Activated CD8-positive, alpha-beta memory T cell treated with anti-CD3 and anti-CD28 coated beads for 24 hours (primary cell): ENCODE data around the gene RAD51B.
"Not testable (repeated sequence)": the region's sequence is repeated elsewhere in the genome, so short reads cannot be mapped to it uniquely, and the experiment has no call there.

Source experiments
- DNase-seq: peaks from one replicate; pipeline ENCODE4 v3.0.0-alpha.2; 2020

The RAD51B gene

DNA sequence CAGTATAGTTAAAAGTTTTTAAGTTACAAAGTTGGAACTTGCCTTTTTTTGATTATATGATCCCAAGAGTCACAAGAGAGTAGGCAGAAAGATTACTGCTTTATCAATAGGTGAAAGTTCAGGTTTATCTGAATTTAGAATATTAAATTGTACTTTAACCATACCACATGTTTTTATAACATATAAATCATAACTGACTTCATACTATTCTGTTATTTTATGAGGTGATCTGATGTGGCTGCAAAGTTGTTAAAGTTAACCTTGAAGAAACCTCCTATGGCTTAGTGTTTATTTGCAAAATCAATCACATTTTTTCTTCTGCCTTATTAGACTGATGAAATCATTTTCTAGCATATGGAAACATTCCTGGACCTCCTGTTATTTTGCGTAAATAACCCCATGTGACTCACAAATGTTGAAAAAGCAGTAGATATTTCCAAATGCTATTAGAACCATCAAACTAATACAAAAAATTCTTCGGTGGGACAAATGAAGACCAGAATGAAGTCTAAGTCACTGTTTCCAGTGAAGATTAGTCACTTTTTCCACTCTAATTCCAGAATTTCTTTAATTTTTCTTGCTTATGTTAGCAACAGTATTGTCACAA, 132.1 kb downstream of the RAD51B start:
- no peak for DNase-seq

DNA sequence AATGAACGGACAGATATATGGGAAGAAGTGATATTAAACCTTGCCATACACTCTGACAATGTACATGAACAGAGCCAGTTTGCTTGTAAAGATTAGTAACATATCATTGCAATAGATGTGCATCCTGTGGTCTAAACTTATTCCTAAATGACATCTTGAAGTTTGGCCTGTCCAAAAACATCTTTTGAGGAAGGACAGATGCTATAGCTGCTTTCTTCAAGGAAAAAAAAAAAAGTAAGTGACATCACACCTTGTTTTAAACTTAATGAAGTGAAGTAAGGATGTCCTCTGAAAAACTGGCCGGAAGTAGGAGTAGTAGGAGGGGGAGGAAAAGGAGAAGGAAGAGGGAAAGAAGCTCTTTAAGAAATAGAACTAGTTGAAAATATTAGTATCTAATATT, 132.8 kb downstream of the RAD51B start:
- no peak for DNase-seq

DNA sequence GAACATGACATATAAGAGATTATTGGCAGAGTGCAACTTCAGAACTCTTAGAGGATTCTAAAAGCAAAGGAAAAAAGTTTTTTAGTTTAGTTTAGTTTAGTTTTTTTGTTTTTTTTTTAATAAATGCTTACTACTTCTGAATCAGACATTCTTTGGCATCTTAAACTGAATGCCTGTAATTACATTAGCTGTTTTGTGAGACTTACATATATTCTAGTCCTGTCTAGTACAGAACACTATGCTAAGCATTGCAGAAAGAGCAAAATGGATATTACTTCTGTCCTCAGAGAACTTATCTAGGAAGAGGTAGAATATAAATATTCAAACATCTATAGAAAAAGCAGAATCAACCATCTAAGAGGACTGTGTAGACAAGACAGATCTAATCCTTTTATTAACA, 133.2 kb downstream of the RAD51B start:
- no peak for DNase-seq

DNA sequence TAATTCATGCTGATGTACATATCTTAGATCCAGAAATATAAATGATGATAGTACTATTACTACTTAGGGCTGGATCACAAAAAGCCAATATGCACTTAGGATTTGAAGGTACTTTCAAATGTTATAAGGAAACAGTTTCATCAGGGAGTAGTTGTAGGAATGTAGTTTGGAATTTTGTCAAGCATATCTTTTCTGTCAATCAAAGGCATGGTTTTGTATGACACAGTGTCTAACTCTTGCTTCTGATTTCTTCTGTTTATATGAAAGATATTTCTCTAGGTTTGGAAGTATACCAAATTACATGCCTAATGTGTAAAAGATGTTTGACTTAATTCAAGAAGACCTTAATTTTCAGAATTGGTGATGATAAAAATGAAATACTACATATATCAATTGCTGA, 135.7 kb downstream of the RAD51B start:
- DNase-seq = no peak

DNA sequence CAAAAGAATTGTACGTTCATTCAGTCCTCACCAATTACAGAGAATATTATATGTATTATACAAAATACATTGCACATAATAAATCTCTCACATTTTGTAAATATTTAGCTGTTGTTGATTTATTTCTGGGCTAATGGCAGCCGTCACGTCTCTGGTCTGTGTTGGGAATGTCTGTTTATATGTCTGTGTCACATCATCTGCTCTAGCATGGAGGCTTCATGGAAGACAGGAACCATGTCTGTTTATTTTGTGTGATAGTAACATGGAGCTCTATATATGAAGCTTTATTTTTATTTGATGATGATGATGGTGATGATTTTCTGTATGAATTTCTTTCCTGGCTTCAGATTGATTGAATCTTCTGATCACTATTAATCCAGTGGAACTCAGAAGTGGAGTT, 138.4 kb downstream of the RAD51B start:
- no peak for DNase-seq

DNA sequence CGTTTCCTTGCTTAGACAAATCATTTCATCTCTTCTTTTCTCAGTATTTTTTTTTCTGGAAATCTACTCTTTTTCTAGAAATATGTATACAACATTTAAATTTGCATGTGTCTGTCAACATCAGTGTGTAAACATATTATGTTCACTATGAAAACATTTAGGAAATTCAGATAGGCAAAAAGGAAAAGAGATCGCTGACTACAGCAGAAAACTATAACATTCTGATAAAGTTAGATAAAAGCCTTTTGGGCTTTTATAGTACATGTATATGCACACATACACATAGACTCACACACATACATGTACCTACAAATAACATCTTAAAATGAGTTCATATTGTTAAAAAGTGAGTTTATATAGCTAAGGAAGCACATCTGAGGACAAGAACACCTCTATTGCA, 142.1 kb downstream of the RAD51B start:
- DNase-seq = no peak

DNA sequence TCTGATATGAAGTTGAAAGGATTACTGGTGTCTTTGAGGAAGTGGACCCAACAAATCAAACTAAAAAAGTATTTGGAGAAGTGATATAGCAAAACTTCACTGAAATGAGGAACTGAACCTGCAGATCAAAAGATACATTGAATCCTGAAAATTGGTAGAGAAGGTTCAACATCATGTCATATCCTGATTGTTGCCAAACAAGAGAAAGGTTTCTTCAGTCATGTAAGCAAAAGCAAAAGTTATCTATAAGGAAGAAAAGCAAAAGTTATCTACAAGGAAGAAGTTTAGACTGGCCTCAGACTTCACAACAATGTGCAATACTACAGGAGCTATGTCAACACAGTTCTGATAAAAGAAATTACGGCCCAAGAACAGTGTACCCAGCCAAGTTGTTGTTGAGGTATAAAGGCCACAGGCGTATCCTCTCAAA, 142.7 kb downstream of the RAD51B start:
- DNase-seq = no peak

DNA sequence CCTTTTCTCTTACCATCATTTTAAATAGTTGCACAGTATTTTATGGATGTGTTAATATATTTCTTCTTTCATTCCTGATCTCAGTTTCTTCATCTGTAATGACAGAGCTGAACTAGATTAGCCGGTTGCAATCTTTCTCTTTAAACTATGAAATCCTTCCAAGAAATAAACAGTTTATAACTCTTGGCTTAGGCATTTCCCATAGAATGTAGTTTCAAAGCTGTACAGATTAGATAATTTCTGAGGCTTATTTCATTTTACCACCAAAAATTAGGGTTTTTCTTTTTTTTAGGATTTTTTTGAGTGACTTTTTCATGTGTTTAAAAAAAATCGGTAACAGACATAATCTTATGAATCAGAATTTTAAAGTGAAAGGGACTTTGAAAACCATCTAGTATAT, 144.0 kb downstream of the RAD51B start:
- no peak for DNase-seq

DNA sequence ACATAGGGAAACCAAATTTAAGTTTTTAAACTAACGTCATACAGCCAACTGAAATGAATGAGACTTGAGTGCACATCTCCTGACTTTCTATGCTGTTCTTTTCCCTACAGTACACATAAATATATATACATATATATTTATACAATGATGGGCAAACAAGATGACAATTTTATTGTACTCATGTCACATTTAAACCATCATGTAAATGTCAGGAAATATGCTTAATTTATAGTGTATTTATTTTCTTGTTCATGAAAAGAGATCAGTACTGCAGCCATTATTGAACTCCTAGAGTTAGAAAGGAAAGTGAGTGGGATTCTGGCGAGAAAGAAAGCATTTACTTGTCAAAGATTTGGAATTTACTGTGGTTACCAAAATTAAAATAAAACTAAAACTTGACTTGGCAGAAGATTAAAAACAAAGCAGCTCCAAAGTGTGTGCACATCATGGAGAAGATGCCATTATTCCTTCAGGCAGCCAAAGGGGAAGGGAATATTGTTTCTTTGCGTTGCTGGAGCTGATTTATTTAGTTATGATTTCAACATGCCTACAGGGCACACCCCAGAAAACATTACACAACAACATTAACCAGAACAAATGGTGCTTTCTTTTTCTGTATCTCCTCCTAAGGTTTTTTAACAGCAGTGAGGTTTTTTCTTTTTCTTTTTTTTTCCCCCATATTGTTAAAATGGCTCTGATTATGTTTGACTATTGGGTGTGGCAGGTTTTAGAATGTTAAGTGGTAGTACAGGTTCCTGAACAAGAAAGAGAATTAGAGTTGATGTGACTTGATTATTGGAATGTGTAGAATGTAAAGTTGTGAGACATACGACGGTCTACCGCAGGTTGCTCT, 144.6 kb downstream of the RAD51B start:
- DNase-seq = no peak

DNA sequence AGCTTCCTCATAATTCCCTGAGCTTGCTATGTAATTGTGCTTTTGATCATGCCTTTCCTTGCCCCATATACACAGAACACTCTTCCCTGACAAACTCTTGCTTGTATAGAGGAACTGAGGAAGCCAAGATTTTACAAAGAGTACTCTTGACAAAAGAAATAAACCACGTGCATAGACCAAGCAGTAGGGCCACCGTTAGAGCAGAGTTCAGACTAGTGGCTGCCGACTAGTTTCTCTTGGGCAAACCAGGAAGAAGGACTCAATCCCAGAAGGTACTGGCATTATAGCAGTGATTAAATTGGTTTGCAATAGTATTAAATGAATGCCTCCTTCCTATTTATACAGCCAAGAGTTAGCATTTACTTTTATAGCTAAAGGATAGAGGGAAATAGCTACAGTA, 146.1 kb downstream of the RAD51B start:
- DNase-seq = no peak

DNA sequence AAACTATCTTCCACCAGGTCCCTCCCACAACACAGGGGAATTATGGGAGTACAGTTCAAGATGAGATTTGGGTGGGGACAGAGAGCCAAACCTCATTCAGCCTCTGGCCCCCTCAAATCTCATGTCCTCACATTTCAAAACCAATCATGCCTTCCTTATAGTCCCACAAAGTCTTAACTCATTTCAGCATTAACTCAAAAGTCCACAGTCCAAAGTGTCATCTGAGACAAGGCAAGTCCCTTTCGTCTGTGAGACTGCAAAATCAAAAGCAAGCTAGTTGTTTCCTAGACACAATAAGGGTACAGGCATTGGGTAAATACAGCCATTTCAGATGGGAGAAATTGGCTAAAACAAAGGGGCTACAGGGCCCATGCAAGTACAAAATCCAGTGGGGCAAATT, 147.6 kb downstream of the RAD51B start:
- DNase-seq = no peak

DNA sequence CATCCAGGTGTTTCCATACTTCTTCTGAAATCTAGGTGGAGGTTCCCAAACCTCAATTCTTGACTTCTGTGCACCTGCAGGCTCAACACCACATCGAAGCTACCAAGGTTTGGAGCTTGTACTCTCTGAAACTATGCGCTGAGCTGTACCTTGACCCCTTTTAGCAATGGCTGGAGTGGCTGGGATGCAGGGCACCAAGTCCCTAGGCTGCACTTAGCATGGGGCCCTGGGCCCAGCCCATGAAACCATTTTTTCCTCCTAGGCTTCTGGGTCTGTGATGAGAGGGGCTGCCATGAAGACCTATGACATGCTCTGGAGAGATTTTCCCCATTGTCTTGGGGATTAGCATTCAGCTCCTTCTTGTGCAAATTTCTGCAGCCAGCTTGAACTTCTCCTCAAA, 148.4 kb downstream of the RAD51B start:
- DNase-seq = not testable (repeated sequence)

DNA sequence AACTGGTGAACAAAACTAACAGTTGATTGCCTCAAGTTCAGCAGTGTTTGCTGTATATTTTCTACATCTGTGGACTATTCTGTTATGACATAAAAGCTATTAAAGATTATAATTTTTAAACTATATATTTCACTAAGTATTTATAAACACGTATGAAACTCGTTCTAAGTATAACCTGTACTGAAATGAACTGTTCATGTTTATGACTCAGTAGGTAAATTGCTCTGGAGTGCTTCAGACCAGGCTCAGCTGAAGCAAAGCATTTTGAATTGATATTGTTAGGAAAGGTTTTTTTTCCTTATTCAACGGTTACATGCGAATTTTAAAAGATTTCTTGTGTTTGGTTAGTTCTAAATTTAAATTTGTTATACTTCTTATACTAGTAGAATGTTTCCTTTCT, 151.3 kb downstream of the RAD51B start:
- DNase-seq = no peak

DNA sequence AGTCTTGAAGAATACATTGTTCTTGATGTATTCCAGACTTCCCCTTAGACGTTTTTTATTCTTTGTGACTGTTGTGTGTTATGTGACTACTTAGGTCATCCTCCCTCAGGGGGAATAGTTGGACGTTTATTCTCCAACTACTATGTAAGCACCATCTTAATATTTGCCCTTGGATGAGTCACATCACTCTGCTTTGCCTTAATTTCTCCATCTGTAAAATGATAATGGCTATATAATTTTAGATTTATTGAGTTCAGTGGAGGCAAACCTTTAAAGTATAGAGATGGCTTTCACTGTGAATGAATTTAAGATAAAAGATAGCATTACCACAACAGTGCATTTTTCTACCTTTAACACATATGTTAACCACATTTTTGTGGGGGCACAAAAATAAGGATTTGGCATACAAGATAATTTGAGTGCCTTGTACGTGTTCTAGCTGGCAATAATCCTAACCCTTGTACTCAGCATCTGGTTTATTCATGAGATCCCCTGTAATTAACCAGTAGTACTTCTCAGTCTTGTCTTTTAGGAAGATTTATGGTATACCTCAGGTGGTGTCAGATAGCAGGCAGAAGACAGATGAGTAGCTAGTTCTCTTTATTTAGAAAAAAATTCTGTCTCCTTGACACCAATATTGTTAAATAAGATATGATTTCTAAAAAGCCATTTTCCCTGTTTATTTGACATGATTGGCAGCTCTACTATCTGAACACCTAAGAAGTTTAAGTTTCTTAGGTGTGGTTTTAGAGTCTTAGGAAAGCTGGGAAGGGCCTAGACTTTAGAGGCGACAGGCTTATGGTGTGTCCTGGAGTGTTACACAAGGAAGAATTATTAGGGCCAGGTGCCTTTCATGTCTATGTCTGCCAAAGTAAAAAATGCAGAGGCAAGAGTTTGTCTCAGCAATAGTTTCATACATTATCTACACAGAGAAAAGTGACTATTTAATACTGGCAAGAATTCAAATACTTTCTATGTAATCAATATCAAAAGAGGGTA, 152.3 kb downstream of the RAD51B start:
- no peak for DNase-seq

DNA sequence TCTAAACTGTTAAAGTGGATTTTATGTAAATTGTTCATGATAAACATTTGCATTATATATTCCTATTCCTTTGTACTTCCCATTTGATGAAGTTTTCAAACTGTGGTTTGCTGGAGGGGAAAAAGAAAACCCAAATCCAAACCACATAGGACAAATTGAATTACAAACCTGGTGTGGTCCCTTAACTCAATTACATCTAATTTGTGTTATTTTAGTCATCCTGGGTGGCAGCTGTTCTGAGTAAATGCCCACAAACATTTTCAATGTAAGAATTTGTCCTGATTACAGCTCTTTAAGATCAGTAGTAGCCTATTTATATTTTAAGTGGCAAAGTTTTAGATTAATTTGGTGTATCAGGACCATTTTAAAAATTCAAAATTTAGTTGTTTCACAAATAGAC, 153.9 kb downstream of the RAD51B start:
- no peak for DNase-seq

DNA sequence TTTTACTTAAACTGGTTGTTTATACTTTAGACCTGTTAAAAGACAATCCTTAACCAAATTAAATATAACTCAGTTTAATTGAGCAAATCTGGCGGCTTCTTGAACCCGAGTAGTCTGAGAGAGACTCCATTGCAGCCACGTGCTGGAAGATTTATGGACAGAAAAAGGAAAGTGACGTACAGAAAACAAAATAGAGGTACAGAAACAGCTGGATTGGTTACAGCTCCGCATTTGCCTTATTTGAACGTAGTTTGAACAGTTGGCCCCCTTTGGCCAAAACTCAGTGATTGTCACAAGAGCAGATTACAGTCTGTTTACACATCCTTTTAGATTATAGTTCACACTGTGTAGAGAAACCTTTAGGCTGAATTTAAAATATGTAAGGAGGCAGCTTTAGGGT, 155.9 kb downstream of the RAD51B start:
- no peak for DNase-seq

DNA sequence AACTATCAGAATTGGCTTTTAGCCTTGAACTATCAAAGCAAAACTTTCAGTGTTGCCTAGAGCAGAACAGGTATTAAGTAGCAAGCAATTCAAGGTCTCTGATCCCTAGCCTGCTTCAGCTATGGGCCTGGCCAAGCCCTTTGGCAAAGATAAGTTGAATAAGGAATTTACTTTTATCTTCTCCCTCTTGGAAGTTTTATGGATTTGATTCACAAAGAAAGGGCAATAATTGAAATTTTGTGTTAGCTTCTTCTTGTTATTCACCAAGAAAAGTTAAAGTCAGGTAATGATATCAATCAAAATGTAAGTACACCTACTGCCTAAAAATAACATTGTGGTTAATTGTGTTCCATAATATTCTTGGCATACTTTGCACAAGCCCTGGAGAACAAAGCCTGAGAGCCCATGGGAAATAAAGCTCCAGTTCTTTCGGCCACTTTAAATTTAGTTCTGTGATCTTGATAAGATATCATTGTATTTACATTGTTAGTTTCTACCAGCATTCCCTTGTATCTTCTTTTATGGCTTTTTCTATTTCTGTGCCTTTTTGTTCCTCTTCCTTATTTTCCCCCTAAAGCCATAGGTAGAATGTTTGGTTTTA, 158.0 kb downstream of the RAD51B start:
- no peak for DNase-seq

DNA sequence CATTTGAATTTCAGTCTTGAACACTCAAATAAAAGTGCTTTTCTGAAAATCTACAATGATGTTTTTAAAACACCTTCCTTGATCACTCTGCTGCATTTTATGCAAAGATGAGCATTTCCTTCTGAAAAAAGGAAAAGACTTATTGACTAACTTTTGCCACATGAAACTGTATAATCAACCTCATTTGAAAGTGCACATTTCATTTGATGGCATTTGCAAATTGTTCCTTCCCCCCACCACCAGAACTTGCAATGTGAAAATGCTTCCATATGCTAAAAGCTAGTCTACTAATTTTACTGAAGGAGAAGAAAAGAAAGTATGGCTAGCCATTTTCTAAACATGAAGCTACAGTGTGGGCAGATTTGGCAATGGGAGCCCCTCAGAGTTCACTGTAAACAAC, 159.2 kb downstream of the RAD51B start:
- no peak for DNase-seq

DNA sequence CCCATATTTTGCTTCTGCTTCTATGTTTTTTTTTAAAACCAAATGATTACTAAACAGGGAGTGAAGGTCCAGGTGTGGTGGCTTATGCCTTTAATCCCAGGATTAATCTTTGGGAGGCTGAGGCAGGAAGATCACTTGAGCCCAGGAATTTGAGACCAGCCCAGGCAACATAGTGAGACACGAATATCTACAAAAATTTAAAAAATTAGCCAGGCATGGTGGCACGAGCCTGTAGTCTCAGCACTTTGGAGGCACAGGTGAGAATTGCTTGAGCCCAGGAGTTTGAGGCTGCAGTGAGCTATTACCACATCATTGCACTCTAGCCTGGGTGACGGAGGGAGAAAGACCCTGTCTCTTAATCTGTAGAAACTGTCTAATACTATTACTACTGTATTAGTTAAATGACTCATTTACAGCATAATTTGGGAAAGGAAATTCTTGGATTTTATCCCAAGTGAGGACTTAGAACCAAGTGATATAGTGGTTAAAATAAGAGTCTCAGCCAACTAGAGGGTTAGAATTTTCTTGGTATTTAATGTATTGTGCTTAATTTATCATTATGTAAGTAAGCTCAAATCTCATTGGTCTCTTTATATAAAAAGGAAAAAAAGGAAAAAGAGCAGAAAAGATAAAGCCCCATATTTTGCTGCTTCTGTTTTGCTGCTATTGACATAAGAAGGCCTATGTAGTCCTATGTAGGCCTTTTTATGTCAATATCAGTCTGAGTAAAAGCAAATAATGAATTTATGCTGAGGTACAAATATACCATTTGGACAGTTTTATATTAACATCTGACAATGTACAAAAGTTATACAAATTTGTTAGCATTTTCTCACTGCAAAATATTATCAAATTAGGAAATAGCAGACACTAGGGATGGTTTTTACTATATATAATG, 163.4 kb downstream of the RAD51B start:
- no peak for DNase-seq

DNA sequence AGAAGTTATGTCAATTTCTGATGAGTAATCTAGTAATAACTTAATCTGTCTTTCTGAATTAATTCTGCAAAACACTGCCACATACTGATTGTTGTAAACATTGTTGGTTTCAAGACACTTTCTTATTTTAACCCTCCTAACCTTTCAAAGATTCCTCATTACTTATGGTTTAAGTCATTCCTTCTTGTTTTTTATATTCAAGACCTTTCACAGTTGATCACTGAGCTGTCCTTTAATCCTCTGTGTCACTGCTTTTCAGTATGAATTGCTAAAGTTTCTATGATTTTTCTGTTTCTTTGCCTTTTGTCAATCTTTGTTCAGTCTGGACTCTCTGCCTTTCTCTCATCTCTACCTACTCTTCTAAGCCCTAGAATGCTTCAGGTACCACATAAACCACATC, 164.7 kb downstream of the RAD51B start:
- DNase-seq = no peak

DNA sequence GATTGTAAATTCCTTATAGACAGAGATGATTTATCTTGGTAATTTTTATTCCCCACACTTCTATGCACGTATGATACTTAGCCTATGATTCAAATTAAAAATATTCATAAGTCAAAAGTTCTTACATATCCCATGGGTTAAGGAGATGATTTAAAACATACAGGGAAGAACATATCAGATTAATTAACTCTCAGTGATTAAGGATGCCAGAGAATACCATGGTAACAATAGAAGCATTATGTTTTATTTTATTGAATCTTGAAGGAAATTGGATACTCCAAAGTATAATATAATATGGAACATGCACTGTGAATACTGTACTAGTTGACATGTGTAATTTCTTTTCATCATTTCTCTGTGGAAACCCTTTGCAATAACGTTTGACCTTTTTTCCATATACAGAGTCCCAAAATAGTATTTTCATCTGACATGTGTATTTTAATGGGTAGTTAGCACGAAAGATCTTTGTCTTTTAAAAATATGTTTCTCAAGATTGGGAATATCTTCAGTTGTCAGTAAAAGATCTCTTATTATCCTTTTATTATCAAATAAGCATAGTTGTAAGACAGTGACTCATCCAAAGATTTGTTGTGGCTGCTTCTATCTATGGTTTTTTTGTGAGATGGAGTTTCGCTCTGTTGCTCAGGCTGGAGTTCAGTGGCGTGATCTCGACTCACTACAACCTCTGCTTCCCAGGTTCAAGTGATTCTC, 166.7 kb downstream of the RAD51B start:
- DNase-seq = no peak
